ENCODE measurements around the gene RBM47.

RBM47 gene

GRCh38 chr4:40454816-40455215 lies 174.8 kb downstream of the RBM47 start:
- H3K4me3 ChIP-seq (ENCODE audit: insufficient read depth, low read length, poor library complexity, severe bottlenecking) = no peak overlapping the region
- no peaks in the 10 kb centered on the region for H3F3A ChIP-seq (ENCODE audit: insufficient read depth)
- no peaks in the 10 kb centered on the region for H3K79me2 ChIP-seq (ENCODE audit: insufficient read depth, low read length)
- H3K27me3 ChIP-seq (ENCODE audit: low read length) = no peaks in the 10 kb centered on the region
- TF ChIP-seq EZH2phosphoT487 (conservative IDR thresholded peaks at IDR 0.05; ENCODE audit: low read length) (no peak), CTCF (IDR thresholded peaks at IDR 0.05; ENCODE audit: insufficient read depth, low read length, poor library complexity, severe bottlenecking) (no peak)
- H3K36me3 ChIP-seq (ENCODE audit: low read length) = no peaks in the 10 kb centered on the region
- no peak overlapping the region for H2AFZ ChIP-seq (ENCODE audit: low read depth, low read length, severe bottlenecking)
- no peaks in the 10 kb centered on the region for H4K20me1 ChIP-seq (ENCODE audit: low read depth, low read length)
- no peak overlapping the region for H3K4me2 ChIP-seq (ENCODE audit: low read depth, low read length, poor library complexity, severe bottlenecking)
- H3K27ac ChIP-seq (ENCODE audit: low read depth, low read length) = no peak overlapping the region
- H3K9me3 ChIP-seq (ENCODE audit: insufficient read depth, low read length) = no peaks in the 10 kb centered on the region
- H3K9ac ChIP-seq (ENCODE audit: low read length) = no peak overlapping the region
- no peaks in the 10 kb centered on the region for H3K9me2 ChIP-seq (replicated peaks; ENCODE audit: insufficient read depth, low read length)

GRCh38 chr4:40453912-40454311 lies 175.8 kb downstream of the RBM47 start:
- H3K9me3 ChIP-seq (ENCODE audit: insufficient read depth, low read length) = no peaks in the 10 kb centered on the region
- H3K4me2 ChIP-seq (ENCODE audit: low read depth, low read length, poor library complexity, severe bottlenecking) = no peak overlapping the region
- no peaks in the 10 kb centered on the region for H3K36me3 ChIP-seq (ENCODE audit: low read length)
- H3K4me3 ChIP-seq (ENCODE audit: insufficient read depth, low read length, poor library complexity, severe bottlenecking) = no peak overlapping the region
- H3K79me2 ChIP-seq (ENCODE audit: insufficient read depth, low read length) = no peaks in the 10 kb centered on the region
- no peak overlapping the region for H2AFZ ChIP-seq (ENCODE audit: low read depth, low read length, severe bottlenecking)
- no peak overlapping the region for H3K27ac ChIP-seq (ENCODE audit: low read depth, low read length)
- H3K9me2 ChIP-seq (replicated peaks; ENCODE audit: insufficient read depth, low read length) = no peaks in the 10 kb centered on the region
- H3K9ac ChIP-seq (ENCODE audit: low read length) = no peak overlapping the region
- H4K20me1 ChIP-seq (ENCODE audit: low read depth, low read length) = no peaks in the 10 kb centered on the region
- TF ChIP-seq CTCF (IDR thresholded peaks at IDR 0.05; ENCODE audit: insufficient read depth, low read length, poor library complexity, severe bottlenecking) = no peak
- TF ChIP-seq EZH2phosphoT487 (conservative IDR thresholded peaks at IDR 0.05; ENCODE audit: low read length) = no peak
- no peaks in the 10 kb centered on the region for H3K27me3 ChIP-seq (ENCODE audit: low read length)
- H3F3A ChIP-seq (ENCODE audit: insufficient read depth) = no peaks in the 10 kb centered on the region

GRCh38 chr4:40448875-40449274 lies 180.8 kb downstream of the RBM47 start:
- no peak overlapping the region for H3K4me2 ChIP-seq (ENCODE audit: low read depth, low read length, poor library complexity, severe bottlenecking)
- no peaks in the 10 kb centered on the region for H3K79me2 ChIP-seq (ENCODE audit: insufficient read depth, low read length)
- H3K9ac ChIP-seq (ENCODE audit: low read length) = no peak overlapping the region
- H3K4me3 ChIP-seq (ENCODE audit: insufficient read depth, low read length, poor library complexity, severe bottlenecking) = no peak overlapping the region
- no peaks in the 10 kb centered on the region for H3K27me3 ChIP-seq (ENCODE audit: low read length)
- H2AFZ ChIP-seq (ENCODE audit: low read depth, low read length, severe bottlenecking) = no peak overlapping the region
- H3K27ac ChIP-seq (ENCODE audit: low read depth, low read length) = no peak overlapping the region
- H4K20me1 ChIP-seq (ENCODE audit: low read depth, low read length) = no peaks in the 10 kb centered on the region
- no peaks in the 10 kb centered on the region for H3K36me3 ChIP-seq (ENCODE audit: low read length)
- TF ChIP-seq CTCF (IDR thresholded peaks at IDR 0.05; ENCODE audit: insufficient read depth, low read length, poor library complexity, severe bottlenecking) (no peak), EZH2phosphoT487 (conservative IDR thresholded peaks at IDR 0.05; ENCODE audit: low read length) (no peak)
- H3K9me3 ChIP-seq (ENCODE audit: insufficient read depth, low read length) = no peaks in the 10 kb centered on the region
- H3K9me2 ChIP-seq (replicated peaks; ENCODE audit: insufficient read depth, low read length) = no peaks in the 10 kb centered on the region
- H3F3A ChIP-seq (ENCODE audit: insufficient read depth) = no peaks in the 10 kb centered on the region
